Gastrocnemius medialis (tissue), 4 donors: Measurements from ENCODE around the gene DUSP8.

Experiments used
- POLR2A ChIP-seq, 2 donors: fragments of 450-650 bp; IDR thresholded peaks; one replicate each; pipeline ENCODE4 v1.6.1; 2017; ENCODE audit warnings: antibody characterized with exemption in 2 of 2, mild to moderate bottlenecking in 2 of 2, moderate library complexity in 2 of 2
- TF ChIP-seq, protein P1 (sequence below), 5 experiments: fragments of 450-650 bp in 3 of 5; fragments of 200-600 bp in 2 of 5; sonication (generic) in 2 of 5; IDR thresholded peaks in 4 of 5; conservative IDR thresholded peaks in 1 of 5; 1 replicate in 4 of 5; 2 replicates in 1 of 5; pipeline ENCODE4 v1.5.1; 2016 to 2019; ENCODE audit warnings: antibody characterized with exemption in 5 of 5, mild to moderate bottlenecking in 3 of 5, moderate library complexity in 3 of 5

GRCh38 chr11:1564535-1565172, 7.4 kb downstream of the DUSP8 start:
- TF ChIP-seq, protein P1, sequence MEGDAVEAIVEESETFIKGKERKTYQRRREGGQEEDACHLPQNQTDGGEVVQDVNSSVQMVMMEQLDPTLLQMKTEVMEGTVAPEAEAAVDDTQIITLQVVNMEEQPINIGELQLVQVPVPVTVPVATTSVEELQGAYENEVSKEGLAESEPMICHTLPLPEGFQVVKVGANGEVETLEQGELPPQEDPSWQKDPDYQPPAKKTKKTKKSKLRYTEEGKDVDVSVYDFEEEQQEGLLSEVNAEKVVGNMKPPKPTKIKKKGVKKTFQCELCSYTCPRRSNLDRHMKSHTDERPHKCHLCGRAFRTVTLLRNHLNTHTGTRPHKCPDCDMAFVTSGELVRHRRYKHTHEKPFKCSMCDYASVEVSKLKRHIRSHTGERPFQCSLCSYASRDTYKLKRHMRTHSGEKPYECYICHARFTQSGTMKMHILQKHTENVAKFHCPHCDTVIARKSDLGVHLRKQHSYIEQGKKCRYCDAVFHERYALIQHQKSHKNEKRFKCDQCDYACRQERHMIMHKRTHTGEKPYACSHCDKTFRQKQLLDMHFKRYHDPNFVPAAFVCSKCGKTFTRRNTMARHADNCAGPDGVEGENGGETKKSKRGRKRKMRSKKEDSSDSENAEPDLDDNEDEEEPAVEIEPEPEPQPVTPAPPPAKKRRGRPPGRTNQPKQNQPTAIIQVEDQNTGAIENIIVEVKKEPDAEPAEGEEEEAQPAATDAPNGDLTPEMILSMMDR (IDR thresholded peaks at IDR 0.05 in 4 of 5, conservative IDR thresholded peaks at IDR 0.05 in 1 of 5), result no peak
- no peak for TF ChIP-seq POLR2A (IDR thresholded peaks at IDR 0.05)
